ENCODE results near the gene C2CD4C.
"Not testable (repeated sequence)": the region's sequence is repeated elsewhere in the genome, so short reads cannot be mapped to it uniquely, and the experiment has no call there.

The C2CD4C gene

DNA sequence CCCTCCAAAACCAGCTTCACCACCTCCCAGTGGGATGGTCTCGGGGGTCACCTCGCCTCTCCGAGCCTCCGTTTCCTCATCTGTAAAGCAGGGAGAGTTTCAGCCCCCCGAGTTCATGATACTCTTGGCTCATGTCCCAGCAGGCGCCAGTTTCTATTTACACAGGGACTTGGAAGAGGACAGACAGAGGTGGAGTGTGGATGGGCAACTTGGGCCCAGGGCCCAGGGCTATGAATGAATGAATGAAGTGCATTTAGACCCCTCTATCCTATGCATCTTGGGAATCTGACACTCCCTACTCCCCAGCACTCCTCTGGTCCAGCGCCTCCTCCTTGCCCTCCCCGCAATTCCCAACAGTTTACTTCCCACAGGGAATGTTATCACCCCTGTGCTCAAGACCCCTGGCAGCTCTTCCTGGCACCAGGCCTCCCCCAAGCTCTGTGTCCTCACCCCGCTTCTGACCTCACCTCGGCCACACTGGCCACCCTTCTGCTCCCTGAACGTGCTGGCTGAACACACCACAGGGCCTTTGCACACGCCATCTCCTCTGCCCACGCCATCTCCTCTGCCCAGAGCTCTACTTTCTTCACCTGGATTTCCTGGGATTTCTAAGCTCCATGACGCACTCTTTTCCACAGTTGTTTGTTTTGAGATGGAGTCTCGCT lies 4.9 kb upstream of the C2CD4C start:
- no peak for DNase-seq

DNA sequence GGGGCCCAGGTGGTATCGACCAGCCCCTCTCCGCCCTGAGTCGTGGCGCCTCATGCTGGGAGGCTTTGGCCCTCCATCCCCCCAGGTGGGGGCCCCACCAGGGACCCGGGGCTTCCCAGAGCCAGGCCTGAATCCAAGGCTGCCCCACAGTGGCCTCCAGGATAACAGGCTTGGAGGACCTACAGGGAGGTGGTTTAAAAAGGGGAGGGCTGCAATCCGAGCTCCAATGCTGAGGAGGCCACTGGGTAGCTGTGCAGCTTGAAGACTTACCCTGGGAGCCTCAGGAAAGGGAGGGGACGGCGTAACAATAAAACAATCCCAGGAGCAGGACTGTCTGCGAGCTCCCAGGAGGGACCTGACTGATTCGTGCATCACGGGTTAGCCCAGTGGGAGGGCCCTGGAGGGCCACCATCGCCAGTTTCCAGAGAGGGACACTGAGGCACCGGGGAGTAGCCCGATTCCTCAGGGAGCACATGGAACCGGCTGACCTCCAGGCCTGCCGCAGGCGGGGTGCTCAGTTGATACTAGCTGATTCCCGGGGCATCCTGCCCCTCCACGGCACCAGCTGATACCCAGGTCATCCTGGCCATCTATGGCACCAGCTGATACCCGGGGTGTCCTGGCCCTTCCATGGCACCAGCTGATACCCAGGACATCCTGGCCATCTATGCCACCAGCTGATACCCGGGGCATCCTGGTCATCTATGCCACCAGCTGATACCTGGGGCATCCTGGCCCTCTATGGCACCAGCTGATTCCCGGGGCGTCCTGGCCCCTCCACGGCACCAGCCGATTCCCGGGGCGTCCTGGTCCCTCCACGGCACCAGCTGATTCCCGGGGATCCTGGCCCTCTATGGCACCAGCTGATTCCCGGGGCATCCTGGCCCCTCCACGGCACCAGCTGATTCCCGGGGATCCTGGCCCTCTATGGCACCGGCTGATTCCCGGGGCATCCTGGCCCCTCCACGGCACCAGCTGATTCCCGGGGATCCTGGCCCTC lies 3.7 kb upstream of the C2CD4C start:
- no peak for DNase-seq

DNA sequence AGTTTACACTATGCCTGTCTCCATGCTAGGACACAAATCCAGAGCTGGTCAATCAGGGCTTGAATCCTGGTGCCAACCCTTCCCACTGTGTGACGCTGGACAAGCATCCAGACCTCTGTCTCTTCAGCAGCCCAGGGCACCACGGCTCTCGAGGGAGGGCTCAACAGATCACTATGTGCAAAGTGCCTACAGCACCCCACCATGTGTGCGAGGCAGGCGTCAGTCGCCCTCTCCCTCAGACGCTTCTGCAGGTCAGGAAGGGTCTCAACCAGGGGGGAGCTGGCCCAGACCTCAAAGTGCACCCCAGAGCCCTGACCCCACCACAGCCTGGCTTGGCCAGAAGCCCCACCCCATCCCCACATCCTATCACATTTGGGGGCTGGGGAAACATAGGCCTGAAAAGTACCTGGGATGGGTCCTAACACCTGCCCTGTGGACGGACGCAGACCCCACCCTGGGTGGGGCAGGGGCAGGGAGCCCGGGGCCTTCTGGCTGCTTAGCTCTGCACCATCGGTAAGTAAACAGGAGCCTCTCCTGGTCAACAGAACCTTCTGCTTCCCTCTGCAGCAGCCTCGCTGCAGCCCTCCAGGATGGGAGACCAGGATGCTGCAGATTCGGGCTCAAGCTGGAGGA lies 2.9 kb upstream of the C2CD4C start:
- DNase-seq = no peak

DNA sequence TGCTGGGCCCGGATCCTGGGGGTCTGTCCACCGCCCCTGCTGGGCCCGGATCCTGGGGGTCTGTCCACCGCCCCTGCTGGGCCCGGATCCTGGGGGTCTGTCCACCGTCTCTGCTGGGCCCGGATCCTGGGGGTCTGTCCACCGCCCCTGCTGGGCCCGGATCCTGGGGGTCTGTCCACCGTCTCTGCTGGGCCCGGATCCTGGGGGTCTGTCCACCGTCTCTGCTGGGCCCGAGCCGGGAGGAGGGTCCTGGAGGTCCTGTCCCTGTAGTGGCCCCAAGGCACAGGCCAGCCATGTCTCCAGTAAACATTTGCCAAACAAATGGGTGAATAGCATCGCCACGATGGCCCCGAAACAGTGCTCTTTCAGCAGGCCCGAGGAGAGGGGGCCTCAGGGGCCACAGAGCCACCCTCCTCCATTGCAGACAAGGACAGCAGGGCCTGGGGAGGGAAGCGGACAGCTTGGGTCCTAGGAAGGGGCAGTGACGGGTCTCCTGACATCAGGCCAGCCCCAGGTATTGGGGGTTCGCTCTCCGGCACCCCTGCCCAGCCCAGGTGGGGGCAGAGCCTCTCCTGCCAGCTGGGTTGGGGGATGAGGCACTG lies 2.3 kb upstream of the C2CD4C start:
- not testable (repeated sequence) for DNase-seq

DNA sequence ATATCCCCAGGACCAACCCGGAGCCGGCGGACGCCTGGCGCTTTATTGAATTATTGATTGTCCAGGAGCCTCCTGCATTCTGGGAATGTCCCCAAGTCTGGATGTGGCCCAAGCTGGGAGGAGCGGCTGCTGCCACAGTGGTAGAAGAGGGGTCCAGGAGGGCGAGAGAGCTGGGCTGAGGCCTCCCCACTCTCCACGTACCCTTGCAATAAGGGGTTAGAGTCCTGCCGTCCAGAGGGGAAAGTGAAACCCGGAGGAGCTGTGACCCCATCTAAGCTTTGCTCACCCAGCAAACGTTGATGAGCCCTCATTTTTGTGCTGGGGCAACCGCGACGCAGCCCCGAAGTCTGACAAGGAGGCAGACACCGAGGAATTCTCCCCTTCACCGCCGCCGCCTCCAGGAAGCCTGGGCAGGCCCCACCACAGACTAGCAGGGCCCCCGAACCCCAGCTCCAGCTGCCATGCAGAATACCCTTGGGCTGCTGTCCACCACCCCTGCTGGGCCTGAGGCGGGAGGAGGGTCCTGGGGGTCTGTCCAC lies 1.4 kb upstream of the C2CD4C start:
- DNase-seq = no peak

DNA sequence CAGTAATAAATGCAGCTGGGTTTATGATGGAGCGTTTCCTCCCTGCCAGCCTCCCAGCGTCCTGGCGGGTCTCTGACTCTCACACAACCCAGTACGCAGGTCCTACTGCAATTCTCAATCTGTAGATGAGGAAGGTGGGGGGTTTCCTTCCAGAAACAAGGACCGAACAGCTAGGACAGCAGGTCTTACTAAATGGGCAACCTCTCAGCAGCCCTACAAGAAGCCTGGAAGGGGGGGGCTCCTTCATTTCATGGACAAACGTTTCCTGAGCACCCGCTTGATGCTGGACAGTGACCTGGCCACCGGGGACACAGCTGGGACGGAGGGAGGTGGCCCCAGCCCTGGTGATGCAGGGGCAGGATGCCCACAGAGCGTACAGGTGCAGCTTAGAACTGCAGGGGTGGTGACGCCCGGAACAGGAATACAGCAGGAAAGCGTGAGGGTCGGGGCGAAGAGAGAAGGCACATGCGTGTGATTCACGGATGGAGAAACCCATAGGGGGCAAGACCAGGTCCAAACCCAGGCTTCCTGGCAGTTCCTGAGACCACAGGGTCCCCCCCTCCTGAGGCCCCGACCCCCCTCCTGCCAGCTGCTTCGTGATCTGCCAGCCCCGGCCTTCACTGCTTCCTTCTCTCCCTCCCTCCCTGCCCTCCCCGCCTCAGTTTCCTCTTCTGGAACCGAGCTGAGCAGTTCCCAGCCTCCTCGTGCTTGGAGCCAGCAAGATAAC lies 732 bp upstream of the C2CD4C start:
- no peak for DNase-seq

DNA sequence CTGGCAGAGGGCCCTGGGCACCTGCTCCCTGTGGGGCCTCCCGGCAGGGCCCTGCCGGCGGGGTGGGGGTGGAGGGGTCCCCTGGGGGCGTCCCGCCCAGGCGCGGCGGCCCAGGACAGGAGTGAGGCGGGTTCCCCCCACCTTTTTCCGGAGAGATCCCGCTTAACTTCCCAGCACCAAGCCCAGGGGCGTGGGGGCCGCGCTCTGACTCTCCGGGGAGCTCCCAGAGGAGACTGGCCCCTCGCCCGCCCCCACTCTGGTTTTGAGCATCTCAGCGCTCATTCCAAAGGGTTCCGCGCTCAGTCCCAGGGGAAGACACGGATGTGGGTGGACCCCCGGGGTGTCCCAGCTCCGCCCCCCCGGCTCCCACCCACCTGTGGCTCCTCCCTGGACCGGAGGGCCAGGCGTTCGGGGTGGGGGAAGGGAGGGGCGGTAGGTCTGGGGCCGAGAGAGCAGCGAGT lies 476 bp downstream of the C2CD4C start:
- DNase-seq = no peak

DNA sequence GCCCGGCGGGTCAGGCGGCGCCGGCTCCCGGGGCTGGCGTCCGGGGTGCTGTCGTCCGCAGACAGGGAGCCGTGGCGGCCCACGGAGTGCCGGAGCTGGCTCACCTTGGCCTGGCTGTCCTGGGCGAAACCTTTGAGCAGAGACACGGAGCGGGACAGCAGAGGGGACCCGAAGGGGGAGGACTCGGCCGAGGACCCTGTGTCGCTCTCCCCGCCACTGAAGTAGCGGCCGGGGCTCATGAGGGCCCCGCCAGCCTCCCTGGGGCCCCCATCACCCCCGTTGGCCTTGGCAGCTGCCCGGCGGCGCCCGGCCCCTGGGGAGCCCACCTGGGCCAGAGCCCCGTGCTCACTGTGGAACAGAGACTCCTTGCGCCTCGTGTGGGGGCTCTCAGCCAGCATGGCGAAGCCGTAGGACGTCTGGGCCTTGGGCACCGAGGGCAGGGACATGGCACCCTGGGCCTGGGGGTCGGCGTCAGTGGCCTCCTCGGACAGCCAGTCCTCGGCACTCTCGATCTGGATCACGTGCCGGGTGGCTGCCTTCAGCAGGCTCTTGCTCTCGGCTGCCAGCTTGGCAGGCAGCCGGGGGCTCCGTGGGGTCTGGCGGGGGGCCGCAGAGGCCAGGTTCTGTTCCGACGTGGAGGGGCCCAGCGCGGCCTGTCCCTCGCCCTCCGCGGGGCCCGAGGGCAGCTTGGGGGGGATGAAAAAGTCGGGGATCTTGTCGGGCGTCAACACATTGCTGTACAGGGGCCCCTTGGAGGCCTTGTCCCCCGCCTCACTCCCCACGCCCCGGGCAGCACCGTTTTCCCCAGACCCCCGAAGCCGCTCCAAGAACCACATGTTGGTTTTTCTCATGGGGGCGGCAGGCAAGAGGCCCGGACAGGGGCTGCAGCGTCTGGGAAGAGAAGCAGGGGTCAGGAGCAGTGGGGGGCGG lies 1.2 kb downstream of the C2CD4C start:
- no peak for DNase-seq

DNA sequence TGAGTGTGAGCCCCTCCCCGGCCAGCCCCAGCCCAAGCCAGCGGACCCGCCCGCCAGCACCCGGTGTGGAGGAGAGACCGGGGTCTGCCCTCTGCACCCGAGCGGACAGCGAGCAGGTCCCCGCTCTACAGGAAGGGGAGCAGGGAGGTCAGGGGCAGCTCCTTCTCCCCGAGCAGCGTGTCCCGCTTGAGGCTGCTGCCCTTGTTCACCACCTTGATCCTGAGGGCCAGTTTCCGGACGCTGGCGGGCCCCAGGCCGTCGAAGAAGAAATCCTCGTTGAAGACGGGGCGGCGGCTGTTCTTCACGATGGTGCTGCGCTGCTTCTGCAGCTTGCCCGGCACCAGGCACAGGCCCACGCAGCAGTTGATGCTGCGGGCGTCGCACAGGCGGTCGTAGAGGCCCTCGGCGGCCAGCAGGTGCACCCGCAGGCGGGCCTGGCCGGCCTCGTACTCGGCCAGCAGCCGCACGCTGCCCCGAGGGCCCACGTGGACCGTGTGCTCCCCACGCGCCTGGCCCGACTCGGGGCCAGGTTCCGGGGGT lies 1.9 kb downstream of the C2CD4C start:
- no peak for DNase-seq

DNA sequence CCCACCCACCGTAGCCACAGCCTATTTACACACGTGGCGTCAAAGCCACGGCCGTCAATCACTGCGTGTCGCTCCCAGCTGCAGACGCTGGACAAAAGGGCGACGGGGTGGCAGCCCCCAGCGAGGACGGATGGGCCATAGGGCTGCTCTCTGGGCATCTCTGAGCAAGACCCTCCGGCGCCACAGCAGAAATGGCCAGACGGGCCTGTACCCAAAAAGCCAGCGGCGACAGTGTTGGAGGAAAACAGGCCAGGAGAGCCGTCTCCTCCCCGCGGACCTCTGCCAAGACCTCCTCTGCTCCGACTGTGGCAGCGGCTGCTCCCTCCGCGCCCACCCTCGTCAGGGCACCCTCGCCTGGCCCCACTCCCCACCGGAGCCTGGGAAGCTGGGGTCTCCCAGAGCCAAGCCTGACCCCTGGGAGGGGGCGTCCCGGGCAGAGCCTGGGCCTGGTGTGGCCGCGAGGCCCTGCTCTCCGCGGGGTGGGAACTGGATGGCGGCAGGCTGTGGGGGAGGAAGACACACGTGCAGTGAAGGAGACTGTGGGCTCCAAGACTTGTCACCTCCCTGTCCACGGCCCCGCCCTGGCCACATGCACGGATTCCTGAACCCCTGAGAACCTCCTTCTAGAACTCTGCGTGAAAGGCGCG lies 2.7 kb downstream of the C2CD4C start:
- DNase-seq = no peak

DNA sequence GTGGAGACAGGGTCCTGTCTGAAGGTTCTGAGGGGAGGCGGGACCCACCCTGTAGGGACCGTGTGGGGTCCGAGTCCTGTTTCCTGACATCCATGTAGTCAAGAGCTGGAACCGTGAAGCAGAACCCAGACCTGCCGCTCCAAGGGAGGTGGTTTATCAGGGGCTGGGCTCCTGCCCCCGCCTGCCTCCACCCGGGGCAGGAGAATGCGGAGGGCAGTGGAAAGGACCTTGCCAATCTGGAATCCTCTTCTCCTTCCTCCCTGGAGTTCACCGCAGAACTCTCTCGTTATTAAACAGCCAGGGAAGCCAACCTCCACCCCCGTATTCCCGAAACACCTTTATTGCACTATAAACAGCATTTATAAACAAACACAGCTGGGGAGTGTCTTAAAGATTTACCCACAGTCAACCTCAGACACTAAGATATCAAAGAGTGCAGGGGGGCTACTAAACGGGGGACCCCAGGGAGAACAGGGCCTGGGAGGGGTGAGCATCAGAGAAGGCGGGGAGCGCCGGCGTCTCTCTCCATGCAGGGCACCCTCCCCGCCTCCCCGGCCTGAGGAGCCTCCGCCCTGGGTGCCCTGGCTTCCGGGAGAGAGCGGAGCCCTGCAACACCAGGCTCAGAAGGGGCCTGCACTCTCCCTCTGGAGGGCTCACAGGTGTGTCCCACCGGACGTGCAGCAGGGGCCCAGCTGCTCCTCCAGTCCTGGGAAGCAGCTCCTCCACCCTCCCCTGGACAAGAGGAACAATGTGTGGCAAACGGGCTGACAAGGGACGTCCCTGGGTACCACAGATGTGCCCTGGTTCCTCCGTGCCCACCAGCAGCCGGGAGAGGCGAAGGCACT lies 3.6 kb downstream of the C2CD4C start:
- no peak for DNase-seq

DNA sequence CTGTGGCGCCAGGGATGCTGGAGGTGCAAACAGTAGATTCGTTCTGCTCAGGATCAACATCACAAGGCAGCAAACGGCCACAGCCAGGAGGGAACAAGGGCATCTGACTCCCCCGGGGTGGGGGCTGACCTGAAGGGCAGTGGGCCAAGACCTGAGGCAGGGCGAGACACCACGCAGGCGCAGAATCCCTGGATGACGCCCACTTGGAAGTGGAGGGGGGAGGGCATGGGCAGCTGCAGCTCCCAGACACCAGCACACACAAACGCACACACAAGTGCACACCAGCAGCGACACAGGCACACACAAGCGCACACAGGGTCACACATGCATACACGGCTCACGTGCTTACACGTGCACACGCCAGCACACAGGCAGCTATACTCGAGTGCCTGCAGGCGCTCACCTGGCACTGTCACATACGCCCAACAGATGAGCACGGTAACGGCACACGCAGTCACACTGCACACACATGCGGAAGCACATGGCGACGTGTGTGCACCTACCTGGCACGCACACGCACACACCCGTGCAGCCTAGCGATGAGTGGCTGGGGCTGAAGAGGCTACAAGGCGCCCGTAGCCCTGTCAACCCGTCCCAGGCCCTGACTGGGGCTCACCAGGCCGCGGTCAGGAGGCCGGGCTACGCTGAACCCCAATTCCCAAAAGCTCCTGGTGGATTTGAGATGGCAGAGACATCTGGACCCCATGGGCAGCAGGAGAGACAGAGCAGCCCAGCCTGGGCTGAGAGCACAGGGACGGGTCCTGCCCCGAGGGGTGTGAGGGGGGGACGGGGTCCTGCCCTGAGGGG lies 5.5 kb downstream of the C2CD4C start:
- DNase-seq = no peak

DNA sequence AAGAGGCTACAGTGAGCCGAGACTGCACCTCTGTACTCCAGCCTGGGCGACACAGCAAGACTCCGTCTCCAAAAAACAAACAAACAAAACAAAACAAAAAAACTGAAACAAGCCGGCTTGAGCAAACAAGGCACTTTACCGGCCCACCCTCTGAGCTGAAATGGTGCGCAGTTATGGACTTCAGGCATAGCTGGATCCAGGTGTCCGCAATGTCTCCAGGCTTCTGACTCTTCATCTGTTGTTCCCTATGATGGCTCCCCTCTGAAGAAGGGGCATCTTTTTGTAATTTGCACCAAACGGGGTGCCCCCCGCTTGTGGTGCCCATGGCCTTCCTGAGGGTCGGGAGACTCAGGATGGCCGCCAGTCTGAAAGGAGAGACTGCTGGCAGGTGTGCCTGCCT lies 6.2 kb downstream of the C2CD4C start:
- DNase-seq = no peak

DNA sequence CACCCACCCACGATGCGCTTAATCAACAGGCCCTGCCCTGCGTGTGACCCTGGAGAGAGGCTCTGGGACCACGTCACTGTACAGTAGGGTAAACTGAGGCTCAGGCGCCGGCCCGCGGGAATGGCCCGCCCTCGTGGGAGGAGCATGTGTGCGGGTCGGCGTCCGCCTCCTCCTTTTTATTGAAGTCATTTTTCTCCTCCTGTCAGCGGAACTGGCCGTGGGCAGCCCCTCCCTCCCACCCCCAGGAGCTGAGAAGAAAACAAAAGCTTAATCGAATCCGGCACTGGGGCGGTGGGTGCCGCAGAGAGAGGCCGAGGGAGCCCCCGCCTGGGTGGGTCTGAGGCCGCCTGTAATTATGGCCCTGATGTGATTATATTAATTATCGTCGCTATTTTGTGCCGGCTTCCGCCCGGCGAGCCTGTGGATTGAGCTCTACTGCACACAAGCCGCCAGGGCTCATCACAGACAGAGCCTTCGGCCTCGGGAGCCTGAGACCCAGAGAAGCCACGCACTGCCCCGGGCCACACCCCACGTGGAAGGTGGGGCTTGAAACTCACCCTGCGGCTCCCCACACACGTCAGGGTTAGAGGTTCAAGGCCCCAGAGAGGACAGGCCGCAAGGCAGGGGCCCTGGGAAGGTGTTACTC lies 7.0 kb downstream of the C2CD4C start:
- no peak for DNase-seq

DNA sequence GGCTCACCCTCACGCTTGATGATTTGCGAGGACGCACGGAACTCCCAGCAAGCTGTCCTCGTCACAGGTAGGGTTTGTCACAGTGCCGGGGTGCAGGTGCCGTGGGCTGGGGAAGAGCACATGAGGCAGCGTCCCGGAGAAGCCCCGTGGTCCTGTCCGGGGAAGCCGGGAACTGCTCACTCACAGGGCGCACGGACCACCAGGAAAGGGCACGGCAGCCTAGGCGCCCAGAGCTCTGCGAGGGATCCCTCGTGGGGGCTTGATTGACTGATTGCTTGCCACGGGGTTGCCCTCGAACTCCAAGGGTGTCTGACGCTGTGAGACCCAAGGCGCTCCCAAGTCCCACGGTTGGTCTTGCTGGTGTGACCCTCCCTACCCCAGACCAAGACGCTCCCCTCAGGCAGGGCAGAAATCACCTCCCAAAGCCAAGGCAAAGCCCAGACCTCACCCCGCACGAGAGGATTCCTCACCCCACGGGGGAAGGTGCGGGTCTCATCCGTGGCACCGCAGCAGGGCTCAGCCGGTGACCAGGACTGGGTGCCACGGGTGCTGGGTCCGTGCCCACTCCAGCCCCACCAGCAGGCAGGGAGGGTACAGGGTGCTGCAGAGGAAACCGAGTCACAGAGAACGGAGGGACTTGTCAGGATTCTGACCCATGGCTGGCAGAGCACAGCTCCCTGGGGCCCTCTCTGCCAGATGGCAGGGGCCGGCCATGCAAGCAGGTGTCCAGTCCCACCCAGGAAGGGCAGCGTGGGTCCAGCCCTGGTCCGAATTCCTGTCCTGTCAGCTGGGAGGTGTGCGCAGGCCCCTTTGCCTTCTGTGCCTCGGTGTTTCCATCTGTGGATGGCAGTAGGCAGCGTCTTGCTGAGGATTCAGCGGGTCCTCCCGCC lies 7.7 kb downstream of the C2CD4C start:
- DNase-seq = no peak

DNA sequence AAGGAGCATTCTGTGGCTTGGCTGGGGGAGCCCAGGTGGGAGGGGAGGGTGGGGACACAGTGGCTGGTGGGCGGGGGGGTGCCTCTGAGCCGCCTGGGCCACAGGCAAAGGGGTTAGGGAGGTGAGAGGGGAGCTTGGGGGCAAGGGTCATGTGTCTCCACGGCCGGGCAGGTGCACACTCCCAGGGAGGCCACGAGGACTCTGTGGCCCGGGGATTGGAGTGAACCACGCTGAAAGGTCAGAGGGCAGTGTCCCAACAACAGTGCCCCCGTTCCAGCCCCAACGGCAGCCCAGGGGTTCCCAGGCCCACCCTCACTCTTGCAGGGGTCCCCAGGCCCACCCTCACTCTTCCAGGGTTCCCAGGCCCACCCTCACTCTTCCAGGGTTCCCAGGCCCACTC lies 9.6 kb downstream of the C2CD4C start:
- DNase-seq = no peak

DNA sequence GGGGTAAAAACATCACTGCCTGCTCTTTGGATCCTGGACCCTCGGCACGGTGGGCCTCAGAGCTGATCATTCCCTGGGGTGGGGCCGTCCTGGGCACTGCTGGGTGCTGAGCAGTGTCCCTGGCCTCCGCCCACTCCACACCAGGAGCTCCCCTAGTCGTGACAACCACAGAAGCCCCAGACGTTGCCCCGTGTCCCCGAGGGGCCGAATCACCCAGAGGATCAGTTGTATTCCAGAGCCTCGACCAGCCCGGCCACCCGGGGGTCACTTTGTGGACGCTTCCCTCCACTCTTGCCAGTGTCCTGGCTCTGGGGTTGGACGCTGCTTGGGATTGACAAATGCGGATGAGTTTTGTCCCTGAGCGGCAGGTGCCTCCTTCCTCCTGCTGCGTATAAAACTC lies 10.2 kb downstream of the C2CD4C start:
- DNase-seq = no peak

All from NCI-H446 (cell line).